GM12874 (cell line): ENCODE measurements around the gene RNF208.

ENCODE experiments used
- CTCF ChIP-seq: IDR thresholded peaks from 2 replicates; pipeline ENCODE4 v1.5.1; 2011; ENCODE audit warnings: low read depth, mild to moderate bottlenecking, control low read depth, low read length, moderate library complexity; ENCODE audit not compliant: insufficient read depth

Gene RNF208

GRCh38 chr9:137178201-137178938, 43.7 kb downstream of the RNF208 start:
- TF ChIP-seq CTCF = no peak

- TF ChIP-seq CTCF = peak; percentile 80
Observed at GRCh38 chr9:137176302-137177182, 45.5 kb downstream of the RNF208 start.

GRCh38 chr9:137175345-137175961, 46.6 kb downstream of the RNF208 start:
- no peak for TF ChIP-seq CTCF

- TF ChIP-seq CTCF = peak; percentile 6; the same call in 1 of the 2 replicates
Observed at GRCh38 chr9:137174722-137175293, 47.2 kb downstream of the RNF208 start.

- TF ChIP-seq CTCF = no peak
Observed at GRCh38 chr9:137173796-137174664, 48.0 kb downstream of the RNF208 start.

- TF ChIP-seq CTCF = no peak
Observed at GRCh38 chr9:137172901-137173795, 48.9 kb downstream of the RNF208 start.
